ENCODE data around the gene ADD3.

The ADD3 gene

GRCh38 chr10:110035070-110035921 lies 27.5 kb downstream of the ADD3 start:
- no peak for DNase-seq
- Histone ChIP-seq H3K9me3 (ENCODE audit: severe bottlenecking) (no peaks in the 10 kb centered on the region), H3K27me3 (ENCODE audit: insufficient read depth, low read depth, severe bottlenecking) (no peaks in the 10 kb centered on the region), H3K36me3 (peaks cover 7% of the 10 kb centered on the region), H3K4me3 (ENCODE audit: low read depth, low read length) (no peak overlapping the region), H3K27ac (no peak overlapping the region)
- TF ChIP-seq CTCF (IDR thresholded peaks at IDR 0.05; ENCODE audit: low read depth, low read length) = no peak

DNA sequence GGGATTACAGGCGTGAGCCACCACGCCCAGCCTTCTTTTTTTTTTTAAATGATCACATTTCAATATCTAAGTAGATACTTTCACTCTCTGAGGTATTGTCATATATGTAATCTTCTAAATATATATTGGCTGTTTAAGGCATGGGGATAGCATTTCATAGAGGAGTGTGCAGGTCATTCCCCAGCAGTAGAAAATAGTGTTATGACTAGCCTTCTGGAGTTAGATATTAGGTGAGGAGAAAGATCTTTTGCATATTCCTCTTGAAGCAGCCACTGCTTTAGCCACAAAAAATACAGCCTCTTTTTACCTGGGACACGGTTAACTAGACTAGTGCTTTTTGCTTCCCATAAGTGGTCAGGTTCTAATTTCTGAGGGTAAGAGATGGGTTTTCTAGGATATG lies 28.9 kb downstream of the ADD3 start:
- no peaks in the 10 kb centered on the region for H3K27me3 ChIP-seq (ENCODE audit: insufficient read depth, low read depth, severe bottlenecking)
- no peak overlapping the region for H3K4me3 ChIP-seq (ENCODE audit: low read depth, low read length)
- H3K9me3 ChIP-seq (ENCODE audit: severe bottlenecking) = no peaks in the 10 kb centered on the region
- no peak overlapping the region for H3K27ac ChIP-seq
- H3K36me3 ChIP-seq = peaks cover 7% of the 10 kb centered on the region; the same call in 1 of the 2 replicates
- no peak for DNase-seq
- no peak for TF ChIP-seq CTCF (IDR thresholded peaks at IDR 0.05; ENCODE audit: low read depth, low read length)

DNA sequence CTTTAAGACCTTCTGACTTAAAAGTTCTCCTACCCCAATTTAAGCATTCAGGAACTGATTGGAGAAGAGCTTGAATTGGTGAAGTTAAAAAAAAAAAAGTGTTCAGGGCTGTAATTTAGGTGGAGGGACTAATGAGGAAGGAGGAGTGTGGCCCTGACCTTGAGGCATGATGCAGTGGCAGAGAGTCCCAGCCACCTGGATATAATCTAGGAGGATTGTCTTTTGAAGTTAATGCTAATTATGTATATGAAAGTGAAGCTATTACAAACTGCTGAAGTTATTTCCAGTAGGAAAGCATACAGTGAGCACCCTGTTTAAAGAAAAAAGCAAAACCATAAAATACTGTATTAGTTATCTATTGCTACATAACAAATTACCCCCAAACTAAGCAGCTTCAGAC lies 31.5 kb downstream of the ADD3 start:
- no peak overlapping the region for H3K4me3 ChIP-seq (ENCODE audit: low read depth, low read length)
- TF ChIP-seq CTCF (IDR thresholded peaks at IDR 0.05; ENCODE audit: low read depth, low read length) = no peak
- no peak overlapping the region for H3K27ac ChIP-seq
- H3K27me3 ChIP-seq (ENCODE audit: insufficient read depth, low read depth, severe bottlenecking) = no peaks in the 10 kb centered on the region
- peaks cover 7% of the 10 kb centered on the region; the same call in 1 of the 2 replicates for H3K36me3 ChIP-seq
- no peak for DNase-seq
- H3K9me3 ChIP-seq (ENCODE audit: severe bottlenecking) = no peaks in the 10 kb centered on the region

- H3K9me3 ChIP-seq (ENCODE audit: severe bottlenecking) = no peaks in the 10 kb centered on the region
- no peak for DNase-seq
- no peak for TF ChIP-seq CTCF (IDR thresholded peaks at IDR 0.05; ENCODE audit: low read depth, low read length)
- H3K27ac ChIP-seq = no peak overlapping the region
- no peaks in the 10 kb centered on the region for H3K27me3 ChIP-seq (ENCODE audit: insufficient read depth, low read depth, severe bottlenecking)
- H3K36me3 ChIP-seq = peaks cover 3% of the 10 kb centered on the region; the same call in 1 of the 2 replicates
- H3K4me3 ChIP-seq (ENCODE audit: low read depth, low read length) = no peak overlapping the region
Observed at GRCh38 chr10:110040108-110040507, 32.3 kb downstream of the ADD3 start.

DNA sequence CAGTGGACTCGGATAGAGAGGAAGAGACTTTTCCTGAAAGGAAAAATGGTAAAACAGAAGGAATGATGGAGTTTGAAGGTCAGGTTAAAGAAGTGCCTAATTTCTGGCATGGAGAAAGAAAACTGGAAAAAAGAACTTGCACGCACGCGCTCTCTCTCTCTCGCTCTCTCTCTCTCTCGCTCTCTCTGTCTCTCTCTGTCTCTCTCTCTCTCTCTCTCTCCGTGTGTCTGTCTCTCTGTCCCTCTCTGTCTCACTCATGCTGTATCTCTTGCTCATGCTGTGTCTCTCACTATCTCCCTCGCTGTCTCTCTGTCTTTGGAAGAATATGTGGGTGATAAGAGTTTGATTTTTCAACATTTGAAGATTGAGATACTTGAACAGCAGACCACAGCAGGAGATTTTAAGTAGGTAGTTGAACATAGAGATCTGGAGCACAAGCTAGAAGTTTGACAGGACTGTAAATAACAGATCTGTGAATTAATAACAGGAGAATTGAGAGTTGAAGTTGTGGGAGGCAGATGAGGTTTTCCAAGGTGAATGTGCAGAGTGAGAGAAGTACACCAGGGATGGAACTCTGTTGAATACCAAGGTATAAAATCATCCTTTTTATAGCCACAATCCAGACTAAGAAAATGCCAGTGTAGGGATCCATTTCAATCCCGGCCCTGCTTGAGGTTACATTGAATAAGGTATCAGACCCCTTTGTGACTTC lies 33.1 kb downstream of the ADD3 start:
- Histone ChIP-seq H3K27ac (no peak overlapping the region), H3K9me3 (ENCODE audit: severe bottlenecking) (no peaks in the 10 kb centered on the region), H3K4me3 (ENCODE audit: low read depth, low read length) (no peak overlapping the region), H3K27me3 (ENCODE audit: insufficient read depth, low read depth, severe bottlenecking) (no peaks in the 10 kb centered on the region), H3K36me3 (no peaks in the 10 kb centered on the region)
- DNase-seq = no peak
- TF ChIP-seq CTCF (IDR thresholded peaks at IDR 0.05; ENCODE audit: low read depth, low read length) = no peak
